Measurements from ENCODE around the gene CD36. TPM values are rescaled to one million over a fixed set of nuclear protein-coding genes. Genes with fewer than 3 reads are reported as not detected.
"Not testable (repeated sequence)": the region's sequence is repeated elsewhere in the genome, so short reads cannot be mapped to it uniquely, and the experiment has no call there.

Gene CD36
- total and polyA plus RNA-seq, 5 donors = 460 to 639 (median 570) TPM

GRCh38 chr7:80669367-80669766 is 30.9 kb downstream of the CD36 start:
- not testable (repeated sequence) for H3K9me3 ChIP-seq (ENCODE audit: control insufficient read depth, low read length); H3K4me1 ChIP-seq (ENCODE audit: control insufficient read depth, insufficient read depth, low read length); H3K4me3 ChIP-seq (ENCODE audit: low read length); ATAC-seq; H3K27me3 ChIP-seq (ENCODE audit: control insufficient read depth, insufficient read depth); H3K27ac ChIP-seq (ENCODE audit: low read length); DNase-seq
- 94% methylated on average over 6 of the region's 6 CpGs for WGBS
- intact Hi-C loops (cut with DNase I) = loop anchor here in 2 of 4 donors (10.0 kb wide), 2 partner anchors 235 to 245 kb away; no protein-coding TSS in a partner anchor

DNA sequence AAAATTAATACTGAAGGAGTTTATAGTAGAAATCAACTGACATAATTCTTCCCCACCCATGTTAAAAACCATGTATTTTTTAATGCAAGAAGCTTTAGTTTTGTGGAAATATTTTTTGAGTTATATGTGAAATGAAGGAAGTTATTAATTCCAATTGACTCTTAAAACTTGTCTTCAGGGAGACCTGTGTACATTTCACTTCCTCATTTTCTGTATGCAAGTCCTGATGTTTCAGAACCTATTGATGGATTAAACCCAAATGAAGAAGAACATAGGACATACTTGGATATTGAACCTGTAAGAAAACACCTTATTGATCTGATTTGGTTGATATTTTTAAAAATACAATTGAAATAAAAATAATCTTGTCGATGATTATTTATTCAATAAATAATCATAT is 33.3 kb downstream of the CD36 start:
- 98% methylated on average over 1 of the region's 1 CpG for WGBS
- DNase-seq (no peak), ATAC-seq (no peak)
- Histone ChIP-seq H3K4me3 (ENCODE audit: low read length) (no peak overlapping the region), H3K27ac (ENCODE audit: low read length) (no peak overlapping the region), H3K4me1 (ENCODE audit: control insufficient read depth, insufficient read depth, low read length) (no peaks in the 10 kb centered on the region), H3K9me3 (ENCODE audit: control insufficient read depth, low read length) (no peaks in the 10 kb centered on the region), H3K27me3 (ENCODE audit: control insufficient read depth, insufficient read depth) (no peaks in the 10 kb centered on the region)
- intact Hi-C loops (cut with DNase I) = no loop called here

DNA sequence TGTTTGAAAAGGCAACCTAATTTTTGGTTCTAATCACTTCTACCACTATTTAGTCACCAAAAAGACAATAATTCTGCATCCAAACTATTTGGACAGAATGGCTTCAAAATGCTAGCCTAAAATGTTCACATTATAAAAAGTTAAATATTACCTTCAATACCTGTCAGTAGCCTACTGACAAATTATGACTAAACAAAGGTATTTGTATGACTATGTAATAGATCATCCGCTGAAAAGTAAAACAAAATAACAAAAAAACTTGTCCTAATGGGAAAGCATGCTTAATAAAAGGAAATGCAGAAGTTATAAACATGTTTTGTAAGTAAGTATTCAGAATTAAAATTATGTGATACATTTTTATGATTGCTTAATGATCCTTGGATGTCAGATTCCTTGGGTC is 36.6 kb downstream of the CD36 start:
- Histone ChIP-seq H3K27ac (ENCODE audit: low read length) (no peak overlapping the region), H3K9me3 (ENCODE audit: control insufficient read depth, low read length) (no peaks in the 10 kb centered on the region), H3K4me3 (ENCODE audit: low read length) (no peak overlapping the region), H3K4me1 (ENCODE audit: control insufficient read depth, insufficient read depth, low read length) (no peaks in the 10 kb centered on the region), H3K27me3 (ENCODE audit: control insufficient read depth, insufficient read depth) (no peaks in the 10 kb centered on the region)
- DNase-seq (no peak), ATAC-seq (no peak)
- WGBS = 93% methylated on average over 1 of the region's 1 CpG
- intact Hi-C loops (cut with DNase I) = no loop called here

- no peaks in the 10 kb centered on the region for H3K9me3 ChIP-seq (ENCODE audit: control insufficient read depth, low read length)
- H3K4me3 ChIP-seq (ENCODE audit: low read length) = no peak overlapping the region
- H3K27me3 ChIP-seq (ENCODE audit: control insufficient read depth, insufficient read depth) = no peaks in the 10 kb centered on the region
- H3K27ac ChIP-seq (ENCODE audit: low read length) = no peak overlapping the region
- no peak for ATAC-seq
- DNase-seq = no peak
- 94% methylated on average over 2 of the region's 2 CpGs for WGBS
- intact Hi-C loops (cut with DNase I) = no loop called here
- no peaks in the 10 kb centered on the region for H3K4me1 ChIP-seq (ENCODE audit: control insufficient read depth, insufficient read depth, low read length)
These were observed 38.0 kb downstream of the CD36 start for GRCh38 chr7:80676404-80676803.

DNA sequence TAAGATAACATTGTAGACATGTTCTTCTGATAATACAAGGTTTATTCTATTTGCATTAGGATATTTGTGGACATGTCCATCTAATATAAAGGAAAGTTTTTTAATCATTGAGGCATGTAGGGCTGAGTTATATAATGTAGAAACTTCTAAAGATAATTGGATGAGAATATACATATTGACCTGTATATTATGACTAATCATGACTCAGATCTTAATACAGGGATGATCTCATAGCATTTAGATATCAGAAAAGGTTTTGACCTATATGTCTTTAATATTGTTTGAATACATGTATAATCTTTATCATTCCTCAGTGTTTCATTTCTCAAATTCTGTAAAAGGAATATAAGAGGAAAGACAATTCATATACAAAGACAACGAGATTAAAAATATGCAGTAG is 39.2 kb downstream of the CD36 start:
- WGBS = 78% methylated on average over 1 of the region's 1 CpG
- Histone ChIP-seq H3K27me3 (ENCODE audit: control insufficient read depth, insufficient read depth) (no peaks in the 10 kb centered on the region), H3K4me1 (ENCODE audit: control insufficient read depth, insufficient read depth, low read length) (no peaks in the 10 kb centered on the region), H3K27ac (ENCODE audit: low read length) (no peak overlapping the region), H3K9me3 (ENCODE audit: control insufficient read depth, low read length) (no peaks in the 10 kb centered on the region), H3K4me3 (ENCODE audit: low read length) (no peak overlapping the region)
- ATAC-seq (no peak), DNase-seq (no peak)
- intact Hi-C loops (cut with DNase I) = no loop called here

GRCh38 chr7:80678707-80679106 is 40.3 kb downstream of the CD36 start:
- DNase-seq = no peak
- Histone ChIP-seq H3K27ac (ENCODE audit: low read length) (no peak overlapping the region), H3K4me3 (ENCODE audit: low read length) (no peak overlapping the region), H3K27me3 (ENCODE audit: control insufficient read depth, insufficient read depth) (no peaks in the 10 kb centered on the region), H3K9me3 (ENCODE audit: control insufficient read depth, low read length) (no peaks in the 10 kb centered on the region), H3K4me1 (ENCODE audit: control insufficient read depth, insufficient read depth, low read length) (no peaks in the 10 kb centered on the region)
- intact Hi-C loops (cut with DNase I) = no loop called here
- WGBS = 80% methylated on average over 8 of the region's 8 CpGs
- no peak for ATAC-seq

- Histone ChIP-seq H3K27ac (ENCODE audit: low read length) (peak overlapping the region; percentile 24), H3K27me3 (ENCODE audit: control insufficient read depth, insufficient read depth) (no peaks in the 10 kb centered on the region), H3K4me3 (ENCODE audit: low read length) (no peak overlapping the region), H3K9me3 (ENCODE audit: control insufficient read depth, low read length) (no peaks in the 10 kb centered on the region), H3K4me1 (ENCODE audit: control insufficient read depth, insufficient read depth, low read length) (no peaks in the 10 kb centered on the region)
- ATAC-seq (peak; percentile 75 to 78), DNase-seq (no peak)
- intact Hi-C loops (cut with DNase I) = no loop called here
- WGBS = 63% methylated on average over 10 of the region's 10 CpGs
These were observed 41.8 kb downstream of the CD36 start for GRCh38 chr7:80679921-80680907.

DNA sequence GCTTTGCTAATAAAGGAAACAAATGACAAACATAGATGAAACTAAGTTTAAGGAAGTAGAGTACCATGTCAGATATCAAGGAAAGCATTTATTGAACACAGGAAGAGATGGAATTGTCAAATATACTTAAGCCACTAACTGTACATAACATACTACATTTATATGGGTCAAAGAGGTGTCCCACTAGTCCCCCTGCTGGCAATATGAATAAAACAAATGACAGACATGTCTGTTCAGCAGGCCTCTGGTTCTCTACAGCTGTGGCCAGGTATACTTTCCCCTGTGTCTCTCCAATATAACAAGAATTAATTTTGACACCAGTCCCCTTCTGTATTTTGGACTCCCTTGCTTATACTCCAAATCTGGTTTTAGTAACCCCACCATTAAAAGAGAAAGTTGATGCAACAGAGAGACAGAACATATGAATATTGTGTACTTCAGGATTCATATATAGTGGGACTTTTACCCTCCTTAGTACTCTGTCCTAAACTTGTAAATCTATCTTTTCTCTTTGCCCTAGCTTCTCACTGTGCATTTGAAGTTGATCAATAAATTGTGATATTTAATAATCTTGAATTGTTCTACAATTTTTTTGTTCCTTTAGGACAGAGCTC is 42.9 kb downstream of the CD36 start:
- Histone ChIP-seq H3K9me3 (ENCODE audit: control insufficient read depth, low read length) (no peaks in the 10 kb centered on the region), H3K4me3 (ENCODE audit: low read length) (no peak overlapping the region), H3K27ac (ENCODE audit: low read length) (no peak overlapping the region), H3K27me3 (ENCODE audit: control insufficient read depth, insufficient read depth) (no peaks in the 10 kb centered on the region), H3K4me1 (ENCODE audit: control insufficient read depth, insufficient read depth, low read length) (no peaks in the 10 kb centered on the region)
- DNase-seq (no peak), ATAC-seq (peak; percentile 75 to 77)
- intact Hi-C loops (cut with DNase I) = no loop called here

- no peak overlapping the region for H3K4me3 ChIP-seq (ENCODE audit: low read length)
- H3K27ac ChIP-seq (ENCODE audit: low read length) = no peak overlapping the region
- no peaks in the 10 kb centered on the region for H3K4me1 ChIP-seq (ENCODE audit: control insufficient read depth, insufficient read depth, low read length)
- H3K27me3 ChIP-seq (ENCODE audit: control insufficient read depth, insufficient read depth) = no peaks in the 10 kb centered on the region
- WGBS = 91% methylated on average over 19 of the region's 19 CpGs
- no peak for DNase-seq
- ATAC-seq = no peak
- intact Hi-C loops (cut with DNase I) = no loop called here
- no peaks in the 10 kb centered on the region for H3K9me3 ChIP-seq (ENCODE audit: control insufficient read depth, low read length)
These were observed 44.3 kb downstream of the CD36 start for GRCh38 chr7:80682744-80683143.

GRCh38 chr7:80686576-80686975 is 48.1 kb downstream of the CD36 start:
- Histone ChIP-seq H3K9me3 (ENCODE audit: control insufficient read depth, low read length) (no peaks in the 10 kb centered on the region), H3K4me1 (ENCODE audit: control insufficient read depth, insufficient read depth, low read length) (no peaks in the 10 kb centered on the region), H3K4me3 (ENCODE audit: low read length) (no peak overlapping the region), H3K27ac (ENCODE audit: low read length) (no peak overlapping the region), H3K27me3 (ENCODE audit: control insufficient read depth, insufficient read depth) (no peaks in the 10 kb centered on the region)
- WGBS = 94% methylated on average over 2 of the region's 2 CpGs
- ATAC-seq (no peak), DNase-seq (no peak)
- intact Hi-C loops (cut with DNase I) = no loop called here

DNA sequence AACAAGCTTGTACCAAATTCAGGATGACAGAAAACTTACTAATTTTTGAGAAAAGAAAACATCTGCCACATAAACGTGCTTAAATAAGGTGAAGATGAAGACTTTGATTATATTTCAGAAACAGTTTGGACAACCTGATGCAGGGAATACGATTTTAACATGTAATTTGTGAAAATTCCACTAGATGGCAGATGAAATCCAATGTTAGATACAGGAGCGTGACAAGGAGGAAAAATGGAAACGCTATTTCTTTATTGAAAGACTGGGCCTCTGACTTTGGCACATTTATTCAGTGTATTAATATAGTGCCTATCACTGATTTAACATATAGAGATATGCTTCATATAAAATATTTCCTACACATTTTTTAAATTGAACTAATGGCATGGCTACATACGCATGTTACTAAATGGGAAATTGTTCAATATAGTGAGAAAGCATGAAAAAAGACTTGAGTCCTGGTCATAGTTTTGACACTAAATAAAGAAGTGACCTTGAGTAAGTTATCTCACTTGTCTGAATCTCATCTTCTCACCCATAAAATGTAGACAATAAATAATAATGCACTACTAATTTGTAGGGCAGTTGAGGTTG is 60.7 kb downstream of the CD36 start:
- Histone ChIP-seq H3K9me3 (ENCODE audit: control insufficient read depth, low read length) (no peaks in the 10 kb centered on the region), H3K4me3 (ENCODE audit: low read length) (no peak overlapping the region), H3K27ac (ENCODE audit: low read length) (no peak overlapping the region), H3K4me1 (ENCODE audit: control insufficient read depth, insufficient read depth, low read length) (no peaks in the 10 kb centered on the region), H3K27me3 (ENCODE audit: control insufficient read depth, insufficient read depth) (no peaks in the 10 kb centered on the region)
- intact Hi-C loops (cut with DNase I) = loop anchor here in 3 of 4 donors (5.0 to 10.0 kb wide), 4 partner anchors 556 to 776 kb away; no protein-coding TSS in a partner anchor
- DNase-seq (no peak), ATAC-seq (peak; percentile 60 to 66)
- WGBS = 19% methylated on average over 5 of the region's 5 CpGs
